ENCODE results near the gene LMBR1.

Gene LMBR1

GRCh38 chr7:156677374-156678054 is 215.5 kb downstream of the LMBR1 start:
- Mint-ChIP-seq H3K36me3 (ENCODE audit: insufficient read depth) (peaks cover 13% of the 10 kb centered on the region), H3K4me3 (no peak overlapping the region), H3K9me3 (no peaks in the 10 kb centered on the region)

GRCh38 chr7:156676263-156676662 is 216.7 kb downstream of the LMBR1 start:
- no peaks in the 10 kb centered on the region for H3K27me3 Mint-ChIP-seq
- no peak overlapping the region for H3K27ac Mint-ChIP-seq (ENCODE audit: low read depth)
- H3K9me3 Mint-ChIP-seq = no peaks in the 10 kb centered on the region
- no peaks in the 10 kb centered on the region for H3K4me1 Mint-ChIP-seq
- ATAC-seq (replicated peaks; ENCODE audit: extremely low read depth, poor library complexity, severe bottlenecking) = no peak
- H3K36me3 Mint-ChIP-seq (ENCODE audit: insufficient read depth) = peaks cover 9% of the 10 kb centered on the region
- DNase-seq (ENCODE audit: low spot score in 2 of 2) = no peak
- H3K4me3 Mint-ChIP-seq = no peak overlapping the region

More at GRCh38 chr7:156677374-156678054, 215.5 kb downstream of the LMBR1 start:
- Mint-ChIP-seq H3K27ac (ENCODE audit: low read depth) (no peak overlapping the region), H3K27me3 (no peaks in the 10 kb centered on the region), H3K4me1 (no peaks in the 10 kb centered on the region)
- no peak for ATAC-seq (replicated peaks; ENCODE audit: extremely low read depth, poor library complexity, severe bottlenecking)
- DNase-seq (ENCODE audit: low spot score in 2 of 2) = no peak

GRCh38 chr7:156675721-156676120 is 217.3 kb downstream of the LMBR1 start:
- Mint-ChIP-seq H3K27me3 (no peaks in the 10 kb centered on the region), H3K9me3 (no peaks in the 10 kb centered on the region), H3K4me1 (no peaks in the 10 kb centered on the region), H3K36me3 (ENCODE audit: insufficient read depth) (peaks cover 9% of the 10 kb centered on the region), H3K27ac (ENCODE audit: low read depth) (no peak overlapping the region), H3K4me3 (no peak overlapping the region)
- no peak for ATAC-seq (replicated peaks; ENCODE audit: extremely low read depth, poor library complexity, severe bottlenecking)
- DNase-seq (ENCODE audit: low spot score in 2 of 2) = no peak

GRCh38 chr7:156673902-156674301 is 219.1 kb downstream of the LMBR1 start:
- H3K27me3 Mint-ChIP-seq = no peaks in the 10 kb centered on the region
- H3K4me1 Mint-ChIP-seq = no peaks in the 10 kb centered on the region
- peaks cover 11% of the 10 kb centered on the region for H3K36me3 Mint-ChIP-seq (ENCODE audit: insufficient read depth)
- ATAC-seq (replicated peaks; ENCODE audit: extremely low read depth, poor library complexity, severe bottlenecking) (no peak), DNase-seq (ENCODE audit: low spot score in 2 of 2) (no peak)
- no peak overlapping the region for H3K27ac Mint-ChIP-seq (ENCODE audit: low read depth)
- no peak overlapping the region for H3K4me3 Mint-ChIP-seq
- no peaks in the 10 kb centered on the region for H3K9me3 Mint-ChIP-seq

GRCh38 chr7:156673454-156673853 is 219.5 kb downstream of the LMBR1 start:
- Mint-ChIP-seq H3K4me3 (no peak overlapping the region), H3K4me1 (no peaks in the 10 kb centered on the region), H3K27ac (ENCODE audit: low read depth) (no peak overlapping the region), H3K27me3 (no peaks in the 10 kb centered on the region), H3K9me3 (no peaks in the 10 kb centered on the region), H3K36me3 (ENCODE audit: insufficient read depth) (peaks cover 9% of the 10 kb centered on the region)
- DNase-seq (ENCODE audit: low spot score in 2 of 2) (no peak), ATAC-seq (replicated peaks; ENCODE audit: extremely low read depth, poor library complexity, severe bottlenecking) (no peak)

GRCh38 chr7:156669035-156669828 is 223.8 kb downstream of the LMBR1 start:
- ATAC-seq (replicated peaks; ENCODE audit: extremely low read depth, poor library complexity, severe bottlenecking) (no peak), DNase-seq (ENCODE audit: low spot score in 2 of 2) (no peak)
- H3K27me3 Mint-ChIP-seq = no peaks in the 10 kb centered on the region
- H3K27ac Mint-ChIP-seq (ENCODE audit: low read depth) = peak overlapping the region; percentile 94
- H3K9me3 Mint-ChIP-seq = no peaks in the 10 kb centered on the region
- H3K4me1 Mint-ChIP-seq = no peaks in the 10 kb centered on the region
- no peak overlapping the region for H3K4me3 Mint-ChIP-seq
- H3K36me3 Mint-ChIP-seq (ENCODE audit: insufficient read depth) = peaks cover 3% of the 10 kb centered on the region

DNA sequence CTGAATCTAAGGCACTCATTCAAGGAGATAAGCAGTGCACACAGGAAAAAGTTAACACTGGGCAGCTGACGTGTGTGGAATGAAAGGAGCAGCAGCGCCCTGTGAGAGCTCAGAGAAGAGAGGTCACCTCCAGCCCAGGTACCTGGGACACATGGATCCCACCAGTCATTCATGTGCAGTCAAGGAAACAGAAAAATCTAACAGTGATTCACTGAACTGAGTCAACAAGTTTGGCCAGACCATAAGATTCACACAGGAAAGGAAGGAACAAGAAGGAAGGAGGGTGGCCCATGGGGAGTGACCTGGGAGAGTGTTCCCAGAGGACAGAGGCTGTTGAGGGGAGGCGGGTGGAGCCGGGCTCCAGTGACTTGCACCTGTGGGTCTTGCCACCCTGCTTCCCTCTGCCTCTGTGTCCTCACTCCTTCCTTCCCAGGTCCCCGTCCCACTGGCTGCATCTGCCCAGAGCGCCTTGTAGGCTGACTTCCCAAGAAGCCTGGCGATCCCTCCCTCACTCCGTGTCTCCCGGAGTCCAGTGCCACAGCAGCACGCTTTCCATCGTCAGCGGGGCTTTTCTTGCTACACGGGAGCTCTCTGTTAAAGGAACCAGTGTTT is 224.7 kb downstream of the LMBR1 start:
- Mint-ChIP-seq H3K36me3 (ENCODE audit: insufficient read depth) (peaks cover 3% of the 10 kb centered on the region), H3K4me3 (no peak overlapping the region), H3K27ac (ENCODE audit: low read depth) (no peak overlapping the region), H3K9me3 (no peaks in the 10 kb centered on the region), H3K4me1 (no peaks in the 10 kb centered on the region), H3K27me3 (no peaks in the 10 kb centered on the region)
- DNase-seq (ENCODE audit: low spot score in 2 of 2) = no peak
- ATAC-seq (replicated peaks; ENCODE audit: extremely low read depth, poor library complexity, severe bottlenecking) = no peak

DNA sequence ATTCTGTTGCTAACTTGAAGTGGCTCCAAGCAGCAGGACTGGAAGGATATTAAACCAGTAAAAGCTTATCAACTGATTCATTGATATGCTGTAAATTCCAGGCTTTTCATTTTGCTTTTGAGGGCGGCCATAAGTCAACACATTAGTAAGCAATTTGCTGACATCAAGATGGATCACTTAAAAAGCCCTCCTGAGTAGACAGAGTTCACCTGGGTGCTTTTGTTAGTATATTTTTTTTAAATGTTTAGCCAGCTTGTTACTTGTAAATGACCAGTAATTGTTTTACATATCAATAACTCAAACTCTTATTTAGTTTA is 225.9 kb downstream of the LMBR1 start:
- no peaks in the 10 kb centered on the region for H3K4me1 Mint-ChIP-seq
- no peak overlapping the region for H3K4me3 Mint-ChIP-seq
- H3K27ac Mint-ChIP-seq (ENCODE audit: low read depth) = no peak overlapping the region
- ATAC-seq (replicated peaks; ENCODE audit: extremely low read depth, poor library complexity, severe bottlenecking) (no peak), DNase-seq (ENCODE audit: low spot score in 2 of 2) (no peak)
- no peaks in the 10 kb centered on the region for H3K9me3 Mint-ChIP-seq
- H3K36me3 Mint-ChIP-seq (ENCODE audit: insufficient read depth) = peaks cover 3% of the 10 kb centered on the region
- H3K27me3 Mint-ChIP-seq = no peaks in the 10 kb centered on the region

- Mint-ChIP-seq H3K4me1 (no peaks in the 10 kb centered on the region), H3K36me3 (ENCODE audit: insufficient read depth) (peaks cover 3% of the 10 kb centered on the region), H3K9me3 (no peaks in the 10 kb centered on the region), H3K4me3 (no peak overlapping the region), H3K27me3 (no peaks in the 10 kb centered on the region), H3K27ac (ENCODE audit: low read depth) (no peak overlapping the region)
- DNase-seq (ENCODE audit: low spot score in 2 of 2) = no peak
- no peak for ATAC-seq (replicated peaks; ENCODE audit: extremely low read depth, poor library complexity, severe bottlenecking)
Measured at GRCh38 chr7:156666368-156667109, 226.4 kb downstream of the LMBR1 start.

DNA sequence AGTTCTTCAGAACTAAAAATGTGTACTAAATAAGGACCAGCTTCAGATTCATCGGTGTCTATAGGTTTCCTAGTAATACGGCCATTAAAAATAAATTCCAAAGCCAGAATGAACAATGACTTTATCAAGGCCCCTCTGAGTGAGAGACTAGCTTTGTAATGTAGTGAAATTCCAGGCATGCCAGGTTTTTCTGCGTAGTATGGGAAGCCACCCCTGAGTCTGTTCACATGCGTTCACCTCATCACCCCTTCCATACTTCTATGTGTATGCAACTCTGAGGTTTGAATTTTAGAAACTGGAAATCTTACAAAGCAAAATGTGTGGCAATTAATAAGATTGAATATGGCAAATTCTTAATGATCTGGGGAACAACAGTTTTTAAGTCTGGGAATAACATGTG is 227.9 kb downstream of the LMBR1 start:
- ATAC-seq (replicated peaks; ENCODE audit: extremely low read depth, poor library complexity, severe bottlenecking) = no peak
- Mint-ChIP-seq H3K27me3 (peaks cover 6% of the 10 kb centered on the region), H3K4me3 (no peak overlapping the region), H3K27ac (ENCODE audit: low read depth) (no peak overlapping the region), H3K9me3 (no peaks in the 10 kb centered on the region), H3K36me3 (ENCODE audit: insufficient read depth) (peaks cover 3% of the 10 kb centered on the region), H3K4me1 (no peaks in the 10 kb centered on the region)
- DNase-seq (ENCODE audit: low spot score in 2 of 2) = no peak

- no peak for ATAC-seq (replicated peaks; ENCODE audit: extremely low read depth, poor library complexity, severe bottlenecking)
- H3K36me3 Mint-ChIP-seq (ENCODE audit: insufficient read depth) = peaks cover 1% of the 10 kb centered on the region
- no peak overlapping the region for H3K27ac Mint-ChIP-seq (ENCODE audit: low read depth)
- no peaks in the 10 kb centered on the region for H3K9me3 Mint-ChIP-seq
- H3K4me3 Mint-ChIP-seq = no peak overlapping the region
- no peak for DNase-seq (ENCODE audit: low spot score in 2 of 2)
- no peaks in the 10 kb centered on the region for H3K4me1 Mint-ChIP-seq
- peaks cover 29% of the 10 kb centered on the region for H3K27me3 Mint-ChIP-seq
Measured at GRCh38 chr7:156662277-156662676, 230.7 kb downstream of the LMBR1 start.

DNA sequence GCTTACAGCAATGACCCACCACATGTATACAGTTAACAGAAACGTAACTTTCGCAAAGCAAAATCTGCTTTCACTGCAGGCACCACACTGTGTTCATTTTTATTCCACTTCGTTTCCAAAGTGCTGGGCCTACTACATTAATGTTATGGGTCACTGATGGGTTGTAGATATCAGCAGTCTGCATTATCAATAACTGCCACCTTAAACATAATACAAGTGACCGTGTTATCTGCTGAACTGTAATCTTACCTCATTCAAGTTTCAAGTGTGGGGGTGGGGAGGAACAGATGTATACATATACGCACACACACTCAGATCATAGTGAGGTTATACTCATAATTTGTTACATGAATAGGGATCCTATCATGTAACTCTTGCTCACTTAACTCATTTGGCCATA is 231.3 kb downstream of the LMBR1 start:
- H3K4me3 Mint-ChIP-seq = no peak overlapping the region
- H3K27me3 Mint-ChIP-seq = peaks cover 33% of the 10 kb centered on the region
- ATAC-seq (replicated peaks; ENCODE audit: extremely low read depth, poor library complexity, severe bottlenecking) (no peak), DNase-seq (ENCODE audit: low spot score in 2 of 2) (no peak)
- H3K9me3 Mint-ChIP-seq = no peaks in the 10 kb centered on the region
- H3K4me1 Mint-ChIP-seq = no peaks in the 10 kb centered on the region
- no peak overlapping the region for H3K27ac Mint-ChIP-seq (ENCODE audit: low read depth)
- H3K36me3 Mint-ChIP-seq (ENCODE audit: insufficient read depth) = peaks cover 1% of the 10 kb centered on the region
